OCI-LY3 (cell line): Measurements from ENCODE around the gene SNX27.
"Not testable (repeated sequence)": the region's sequence is repeated elsewhere in the genome, so short reads cannot be mapped to it uniquely, and the experiment has no call there.

Source experiments
- H2AFZ ChIP-seq: fragments of 200-600, 300-600 bp; shearing (Covaris generic); 2 replicates; pipeline ENCODE4 v1.6.0; 2014; ENCODE audit warnings: antibody characterized with exemption, low read depth, low read length
- H3K27ac ChIP-seq: fragments of 200-600, 300-600 bp; sonication (generic); 2 replicates; pipeline ENCODE4 v1.5.1; 2014; ENCODE audit warnings: mild to moderate bottlenecking, low read length, moderate library complexity, mixed read lengths
- H3K27me3 ChIP-seq: fragments of 200-600, 300-600 bp; sonication (generic); 2 replicates; pipeline ENCODE4 v1.6.1; 2014; ENCODE audit warnings: low read depth, low read length, mixed read lengths
- H3K36me3 ChIP-seq: fragments of 200-600, 300-600 bp; sonication (generic); replicated peaks from 2 replicates; pipeline ENCODE3; 2014; ENCODE audit warnings: low read depth, low read length, mixed read lengths
- H3K4me1 ChIP-seq: fragments of 300-600, 200-600 bp; sonication (generic); 2 replicates; pipeline ENCODE4 v1.6.1; 2014; ENCODE audit warnings: low read length, mixed read lengths
- H3K4me2 ChIP-seq: fragments of 200-600, 300-600 bp; sonication (generic); 2 replicates; pipeline ENCODE4 v1.6.1; 2014; ENCODE audit warnings: low read length, mixed read lengths
- H3K4me3 ChIP-seq: fragments of 300-600, 200-600 bp; sonication (generic); 2 replicates; pipeline ENCODE4 v1.5.1; 2014; ENCODE audit warnings: antibody characterized with exemption, mild to moderate bottlenecking, low read length, moderate library complexity
- H3K79me2 ChIP-seq: fragments of 300-600, 200-600 bp; shearing (Covaris generic); 2 replicates; pipeline ENCODE4 v1.6.1; 2014; ENCODE audit warnings: mild to moderate bottlenecking, low read length, mixed read lengths
- H3K9ac ChIP-seq: fragments of 300-600, 200-600 bp; shearing (Covaris generic); 2 replicates; pipeline ENCODE4 v1.6.0; 2014; ENCODE audit warnings: mild to moderate bottlenecking, low read length, moderate library complexity
- H3K9me3 ChIP-seq: fragments of 200-600, 300-600 bp; shearing (Covaris generic); 2 replicates; pipeline ENCODE4 v1.6.1; 2014; ENCODE audit warnings: low read length, mixed read lengths; ENCODE audit not compliant: insufficient read depth
- H4K20me1 ChIP-seq: fragments of 200-600, 300-600 bp; sonication (generic); 2 replicates; pipeline ENCODE4 v1.6.1; 2016; ENCODE audit warnings: low read length, mixed read lengths; ENCODE audit not compliant: insufficient read depth
- EZH2phosphoT487 ChIP-seq: fragments of 200-600 bp; shearing (Covaris generic); IDR thresholded peaks from 2 replicates; pipeline ENCODE4 v1.6.1; 2018; ENCODE audit warnings: antibody characterized with exemption, mixed run types, low read depth
- TF ChIP-seq, protein P1 (sequence below): fragments of 200-600, 300-600 bp; sonication (generic); IDR thresholded peaks from 2 replicates; pipeline ENCODE4 v1.5.1; 2014; ENCODE audit warnings: antibody characterized with exemption, low read length, low read depth

SNX27 gene

DNA sequence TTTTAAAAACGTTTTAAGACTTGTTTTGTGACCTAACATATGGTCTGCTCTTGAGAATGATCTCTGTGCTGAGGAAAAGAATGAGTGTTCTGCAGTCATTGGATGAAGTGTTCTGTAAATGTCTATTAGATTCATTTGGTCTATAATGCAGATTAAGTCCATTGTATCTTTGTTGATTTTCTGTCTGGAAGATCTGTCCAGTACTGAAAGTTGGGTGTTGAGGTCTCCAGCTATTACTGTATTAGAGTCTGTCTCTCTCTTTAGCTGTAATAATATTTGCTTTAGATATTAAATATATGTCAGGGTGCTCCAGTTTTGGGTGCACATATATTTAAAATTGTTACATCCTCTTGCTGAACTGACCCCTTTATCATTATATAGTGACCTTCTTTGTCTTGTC, 61.6 kb downstream of the SNX27 start:
- Histone ChIP-seq H3K36me3 (peaks cover 7% of the 10 kb centered on the region), H3K4me1 (no peaks in the 10 kb centered on the region), H3K79me2 (no peaks in the 10 kb centered on the region), H3K27me3 (no peaks in the 10 kb centered on the region), H3K9me3 (no peaks in the 10 kb centered on the region), H3K4me3 (no peak overlapping the region), H3K9ac (no peak overlapping the region), H3K4me2 (no peak overlapping the region), H3K27ac (no peak overlapping the region), H4K20me1 (no peaks in the 10 kb centered on the region), H2AFZ (no peak overlapping the region)
- TF ChIP-seq, protein P1, sequence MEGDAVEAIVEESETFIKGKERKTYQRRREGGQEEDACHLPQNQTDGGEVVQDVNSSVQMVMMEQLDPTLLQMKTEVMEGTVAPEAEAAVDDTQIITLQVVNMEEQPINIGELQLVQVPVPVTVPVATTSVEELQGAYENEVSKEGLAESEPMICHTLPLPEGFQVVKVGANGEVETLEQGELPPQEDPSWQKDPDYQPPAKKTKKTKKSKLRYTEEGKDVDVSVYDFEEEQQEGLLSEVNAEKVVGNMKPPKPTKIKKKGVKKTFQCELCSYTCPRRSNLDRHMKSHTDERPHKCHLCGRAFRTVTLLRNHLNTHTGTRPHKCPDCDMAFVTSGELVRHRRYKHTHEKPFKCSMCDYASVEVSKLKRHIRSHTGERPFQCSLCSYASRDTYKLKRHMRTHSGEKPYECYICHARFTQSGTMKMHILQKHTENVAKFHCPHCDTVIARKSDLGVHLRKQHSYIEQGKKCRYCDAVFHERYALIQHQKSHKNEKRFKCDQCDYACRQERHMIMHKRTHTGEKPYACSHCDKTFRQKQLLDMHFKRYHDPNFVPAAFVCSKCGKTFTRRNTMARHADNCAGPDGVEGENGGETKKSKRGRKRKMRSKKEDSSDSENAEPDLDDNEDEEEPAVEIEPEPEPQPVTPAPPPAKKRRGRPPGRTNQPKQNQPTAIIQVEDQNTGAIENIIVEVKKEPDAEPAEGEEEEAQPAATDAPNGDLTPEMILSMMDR, result no peak
- no peak for TF ChIP-seq EZH2phosphoT487

DNA sequence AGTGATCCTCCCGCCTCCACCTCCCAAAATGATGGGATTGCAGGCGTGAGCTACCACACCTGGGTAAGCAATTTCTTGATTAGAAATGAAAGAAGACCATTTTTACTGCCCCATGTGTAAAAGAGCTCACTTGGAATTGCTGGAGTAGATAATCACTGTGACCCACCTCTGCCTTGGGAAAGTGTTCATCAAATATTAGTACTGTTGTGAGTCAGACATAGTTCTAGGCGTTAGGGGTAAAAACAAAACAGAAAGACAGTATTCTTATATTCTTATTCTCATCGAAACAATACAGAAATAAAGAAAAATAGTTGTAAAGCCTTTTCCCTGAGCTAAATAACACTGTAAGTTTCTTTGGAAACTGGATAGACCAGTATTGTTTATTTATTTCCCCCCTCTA, 68.5 kb downstream of the SNX27 start:
- peaks cover 23% of the 10 kb centered on the region for H3K4me1 ChIP-seq
- H3K4me2 ChIP-seq, result peak overlapping the region; percentile 55
- no peaks in the 10 kb centered on the region for H4K20me1 ChIP-seq
- H3K79me2 ChIP-seq, result no peaks in the 10 kb centered on the region
- H3K36me3 ChIP-seq, result no peaks in the 10 kb centered on the region
- TF ChIP-seq, protein P1, result no peak
- no peak for TF ChIP-seq EZH2phosphoT487
- H2AFZ ChIP-seq, result no peak overlapping the region
- peak overlapping the region; percentile 3; the same call in 1 of the 2 replicates for H3K4me3 ChIP-seq
- no peaks in the 10 kb centered on the region for H3K9me3 ChIP-seq
- H3K27me3 ChIP-seq, result no peaks in the 10 kb centered on the region
- peak overlapping the region; percentile 43; the same call in 1 of the 2 replicates for H3K27ac ChIP-seq
- no peak overlapping the region for H3K9ac ChIP-seq

DNA sequence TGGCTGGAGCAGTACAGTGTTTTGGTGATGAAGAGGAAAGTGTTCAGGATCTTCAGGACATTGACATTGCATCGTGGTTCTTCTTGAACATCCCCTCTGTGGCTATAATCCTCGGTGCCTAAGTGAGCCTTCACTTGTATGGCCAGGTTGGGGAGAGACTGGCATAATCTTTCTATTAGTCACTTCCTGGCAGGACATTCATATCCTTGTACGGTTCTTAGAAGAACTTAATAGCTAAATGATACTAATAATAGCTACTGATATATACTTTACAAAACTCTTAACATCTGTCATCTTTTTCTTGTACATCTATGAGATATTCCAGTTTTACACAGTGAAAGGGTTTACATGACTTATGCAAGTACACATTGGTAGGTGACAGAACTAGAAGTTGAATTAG, 69.0 kb downstream of the SNX27 start:
- Histone ChIP-seq H3K79me2 (no peaks in the 10 kb centered on the region), H3K4me3 (peak overlapping the region; percentile 3; the same call in 1 of the 2 replicates), H2AFZ (no peak overlapping the region), H4K20me1 (no peaks in the 10 kb centered on the region), H3K36me3 (no peaks in the 10 kb centered on the region), H3K9me3 (no peaks in the 10 kb centered on the region), H3K9ac (no peak overlapping the region), H3K4me2 (peak overlapping the region; percentile 55), H3K27me3 (no peaks in the 10 kb centered on the region), H3K27ac (peak overlapping the region; percentile 43; the same call in 1 of the 2 replicates), H3K4me1 (peaks cover 23% of the 10 kb centered on the region)
- TF ChIP-seq, protein P1, result no peak
- TF ChIP-seq EZH2phosphoT487, result no peak

DNA sequence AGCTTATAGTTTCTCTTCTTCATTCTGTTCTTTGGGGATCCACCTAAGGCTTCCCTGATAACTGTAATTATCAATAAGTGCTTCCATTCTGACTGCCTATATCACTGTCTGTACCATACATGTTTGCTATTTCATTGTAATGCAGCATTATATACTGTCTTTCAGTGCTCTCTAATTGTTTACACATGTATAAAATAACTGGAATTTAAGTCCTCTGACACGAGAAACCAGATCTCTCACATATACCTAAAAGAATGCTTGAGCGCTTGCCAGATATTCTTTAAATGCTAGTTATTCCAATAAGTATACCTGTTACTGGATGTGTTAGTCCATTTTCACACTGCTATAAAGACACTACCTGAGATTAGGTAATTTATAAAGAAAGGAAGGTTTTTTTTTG, 70.1 kb downstream of the SNX27 start:
- peak overlapping the region; percentile 46 for H3K4me2 ChIP-seq
- peaks cover 23% of the 10 kb centered on the region for H3K4me1 ChIP-seq
- H3K36me3 ChIP-seq, result peaks cover 2% of the 10 kb centered on the region
- no peak overlapping the region for H3K9ac ChIP-seq
- no peaks in the 10 kb centered on the region for H4K20me1 ChIP-seq
- H3K79me2 ChIP-seq, result no peaks in the 10 kb centered on the region
- H2AFZ ChIP-seq, result no peak overlapping the region
- no peaks in the 10 kb centered on the region for H3K27me3 ChIP-seq
- no peak for TF ChIP-seq EZH2phosphoT487
- TF ChIP-seq, protein P1, result no peak
- H3K9me3 ChIP-seq, result no peaks in the 10 kb centered on the region
- no peak overlapping the region for H3K27ac ChIP-seq
- H3K4me3 ChIP-seq, result no peak overlapping the region

DNA sequence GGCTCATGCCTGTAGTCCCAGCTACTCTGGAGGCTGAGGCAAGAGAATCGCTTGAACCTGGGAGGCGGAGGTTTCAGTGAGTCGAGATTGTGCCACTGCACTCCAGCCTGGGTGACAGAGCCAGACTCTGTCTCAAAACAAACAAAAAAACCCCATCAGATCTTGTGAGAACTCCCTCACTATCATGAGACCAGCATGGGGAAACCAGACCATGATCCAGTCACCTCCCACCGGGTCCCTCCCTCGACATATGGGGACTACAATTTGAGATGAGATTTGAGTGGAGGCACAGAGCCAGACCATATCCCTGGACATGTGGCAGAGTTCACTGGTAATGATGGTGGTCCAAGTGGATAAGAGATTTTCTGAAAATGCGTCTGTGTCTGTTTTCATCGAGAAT, 71.1 kb downstream of the SNX27 start:
- not testable (repeated sequence) for H3K79me2 ChIP-seq, H3K27ac ChIP-seq, H3K4me2 ChIP-seq, H3K36me3 ChIP-seq, H4K20me1 ChIP-seq, H3K9me3 ChIP-seq, H3K27me3 ChIP-seq, H3K9ac ChIP-seq, H3K4me3 ChIP-seq, H2AFZ ChIP-seq
- peaks cover 23% of the 10 kb centered on the region for H3K4me1 ChIP-seq
